HG02852 (cell line): ENCODE data around the gene MAPK8IP2.
"Not testable (repeated sequence)": the region's sequence is repeated elsewhere in the genome, so short reads cannot be mapped to it uniquely, and the experiment has no call there.

Experiments
- ATAC-seq: cut with Tn5 transposase; IDR thresholded peaks from one replicate; pipeline ENCODE4 v1.9.1; 2021; ENCODE audit warnings: mild to moderate bottlenecking, moderate library complexity; ENCODE audit not compliant: unreplicated experiment

The MAPK8IP2 gene

DNA sequence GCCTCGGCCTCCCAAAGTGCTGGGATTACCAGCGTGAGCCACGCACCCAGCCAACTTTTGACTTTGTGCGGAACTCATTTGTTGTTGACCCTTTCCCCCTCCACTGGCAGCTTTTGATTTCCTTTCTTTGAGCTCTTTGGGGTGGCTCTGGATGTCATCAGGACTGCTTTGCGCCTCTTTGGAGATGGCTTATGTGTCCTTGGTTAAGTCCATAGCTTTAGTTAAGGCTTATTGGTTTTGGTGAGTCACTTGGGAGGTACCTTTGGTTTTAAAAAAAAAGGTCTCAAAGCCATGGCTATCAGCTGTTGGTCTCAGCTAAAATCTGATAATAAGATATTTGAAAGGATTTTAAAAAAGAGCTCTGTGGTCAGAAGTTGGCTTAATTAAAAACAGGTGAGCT lies 32.5 kb downstream of the MAPK8IP2 start:
- no peak for ATAC-seq

- ATAC-seq, result no peak
Observed at GRCh38 chr22:50633771-50634170, 33.2 kb downstream of the MAPK8IP2 start.

DNA sequence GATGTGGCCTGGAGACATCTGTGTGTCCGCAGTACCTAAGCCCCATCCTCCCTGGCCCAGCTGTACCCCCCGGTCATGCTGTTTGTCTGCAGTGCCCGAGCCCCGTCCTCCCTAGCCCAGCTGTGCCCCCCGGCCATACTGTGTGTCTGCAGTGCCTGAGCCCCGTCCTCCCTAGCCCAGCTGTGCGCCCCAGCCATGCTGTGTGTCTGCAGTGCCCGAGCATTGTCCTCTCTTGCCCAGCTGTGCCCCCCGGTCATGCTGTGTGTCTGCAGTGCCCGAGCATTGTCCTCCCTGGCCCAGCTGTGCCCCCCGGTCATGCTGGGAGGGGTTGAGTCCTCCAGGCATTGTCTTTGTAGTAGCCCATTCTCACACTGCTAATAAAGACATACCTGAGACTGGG lies 35.0 kb downstream of the MAPK8IP2 start:
- no peak for ATAC-seq

GRCh38 chr22:50640296-50640695 lies 39.7 kb downstream of the MAPK8IP2 start:
- not testable (repeated sequence) for ATAC-seq

DNA sequence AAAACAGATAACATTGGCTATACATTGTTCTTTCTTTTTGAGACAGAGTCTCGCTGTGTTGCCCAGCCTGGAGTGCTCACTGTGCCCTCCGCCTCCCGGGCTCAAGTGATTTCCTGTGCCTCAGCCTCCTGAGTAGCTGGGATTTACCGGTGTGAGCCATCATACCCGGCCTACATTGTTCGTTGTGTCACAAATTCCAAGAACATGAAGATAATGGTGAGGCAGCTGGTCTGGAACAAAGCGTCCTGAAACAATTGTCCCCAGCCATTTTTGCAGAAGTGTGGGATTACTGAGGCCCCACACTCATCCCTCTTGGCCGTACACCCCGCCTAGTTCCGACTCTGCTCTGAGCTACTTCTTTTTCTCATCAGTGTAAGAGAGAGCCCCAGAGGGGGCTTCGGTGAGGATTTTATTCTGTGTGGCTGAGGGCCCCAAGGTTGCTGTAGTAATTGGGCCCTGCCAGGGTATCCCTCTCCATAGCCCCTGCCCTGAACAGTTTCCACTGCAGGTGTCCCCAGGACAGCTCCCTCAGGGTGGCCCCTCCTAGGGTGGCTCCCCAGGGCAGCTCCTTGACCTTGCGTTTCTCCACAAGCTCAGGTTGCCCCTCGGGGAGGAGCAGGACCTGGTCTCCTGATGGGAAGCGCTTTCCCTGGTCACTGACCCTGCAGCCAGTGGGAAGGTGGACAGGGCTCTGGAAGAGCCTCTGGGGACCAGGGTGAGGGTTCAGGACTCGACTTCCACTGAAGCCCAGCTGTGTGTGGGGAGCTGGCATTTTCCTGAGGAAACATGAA lies 40.5 kb downstream of the MAPK8IP2 start:
- ATAC-seq, result no peak

- no peak for ATAC-seq
Observed at GRCh38 chr22:50641696-50642607, 41.4 kb downstream of the MAPK8IP2 start.

DNA sequence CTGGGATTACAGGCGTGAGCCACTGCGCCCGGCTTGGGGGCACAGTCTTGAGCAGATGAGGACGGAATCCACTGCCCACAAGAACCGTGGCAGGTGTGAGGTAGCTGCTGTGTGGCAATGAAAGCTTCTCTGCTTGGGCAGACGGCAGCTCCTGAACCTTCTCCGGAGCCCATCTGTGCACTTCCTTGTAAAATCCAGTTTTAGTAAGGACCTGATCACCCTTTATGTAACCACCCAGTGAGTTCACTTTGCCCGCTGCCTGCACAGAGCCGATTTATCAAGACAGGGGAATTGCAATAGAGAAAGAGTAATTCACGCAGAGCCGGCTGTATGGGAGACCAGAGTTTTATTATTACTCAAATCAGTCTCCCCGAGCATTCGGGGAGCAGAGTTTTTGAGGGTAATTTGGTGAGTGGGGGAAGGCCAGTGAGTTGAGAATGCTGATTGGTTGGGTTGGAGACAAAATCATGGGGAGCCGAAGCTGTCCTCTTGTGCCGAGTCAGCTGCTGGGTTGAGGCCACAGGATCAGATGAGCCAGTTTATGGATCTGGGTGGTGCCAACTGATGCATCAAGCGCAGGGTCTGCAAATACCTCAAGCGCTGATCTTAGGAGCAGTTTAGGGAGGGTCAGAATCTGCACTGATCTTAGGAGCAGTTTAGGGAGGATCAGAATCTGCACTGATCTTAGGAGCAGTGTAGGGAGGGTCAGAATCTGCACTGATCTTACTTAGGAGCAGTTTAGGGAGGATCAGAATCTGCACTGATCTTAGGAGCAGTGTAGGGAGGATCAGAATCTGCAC lies 42.6 kb downstream of the MAPK8IP2 start:
- ATAC-seq, result not testable (repeated sequence)

DNA sequence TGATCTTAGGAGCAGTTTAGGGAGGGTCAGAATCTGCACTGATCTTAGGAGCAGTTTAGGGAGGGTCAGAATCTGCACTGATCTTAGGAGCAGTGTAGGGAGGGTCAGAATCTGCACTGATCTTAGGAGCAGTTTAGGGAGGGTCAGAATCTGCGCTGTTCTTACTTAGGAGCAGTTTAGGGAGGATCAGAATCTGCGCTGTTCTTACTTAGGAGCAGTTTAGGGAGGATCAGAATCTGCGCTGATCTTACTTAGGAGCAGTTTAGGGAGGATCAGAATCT lies 43.2 kb downstream of the MAPK8IP2 start:
- not testable (repeated sequence) for ATAC-seq

DNA sequence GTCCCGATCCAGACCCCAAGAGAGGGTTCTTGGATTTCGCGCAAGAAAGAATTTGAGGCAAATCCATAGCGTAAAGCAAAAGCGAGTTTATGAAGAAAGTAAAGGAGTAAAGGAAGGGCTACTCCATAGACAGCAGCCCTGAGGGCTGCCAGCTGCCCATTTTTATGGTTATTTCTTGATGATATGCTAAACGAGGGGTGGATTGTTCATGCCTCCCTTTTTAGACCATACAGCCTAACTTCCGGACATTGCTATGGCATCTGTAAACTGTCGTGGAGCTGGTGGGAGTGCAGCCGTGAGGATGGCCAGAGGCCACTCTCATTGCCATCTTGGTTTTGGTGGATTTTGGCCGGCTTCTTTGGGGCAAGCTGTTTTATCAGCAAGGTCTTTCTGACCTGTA lies 52.7 kb downstream of the MAPK8IP2 start:
- no peak for ATAC-seq

DNA sequence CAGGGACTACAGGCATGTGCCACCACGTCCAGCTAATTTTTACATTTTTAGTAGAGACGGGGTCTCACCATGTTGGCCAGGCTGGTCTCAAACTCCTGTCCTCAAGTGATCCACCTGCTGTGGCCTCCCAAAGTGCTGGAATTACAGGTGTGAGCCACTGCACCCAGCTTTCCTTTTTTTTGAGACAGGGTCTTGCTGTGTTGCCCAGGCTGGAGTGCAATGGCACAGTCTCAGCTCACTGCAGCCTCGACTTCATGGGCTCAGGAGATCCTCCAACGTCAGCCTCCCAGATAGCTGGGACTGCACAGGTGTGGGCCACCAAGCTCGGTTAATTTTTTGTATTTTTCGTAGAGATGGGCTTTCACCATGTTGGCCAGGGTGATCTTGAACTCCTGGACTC lies 54.1 kb downstream of the MAPK8IP2 start:
- ATAC-seq, result not testable (repeated sequence)

- no peak for ATAC-seq
Observed at GRCh38 chr22:50656122-50657070, 55.8 kb downstream of the MAPK8IP2 start.

GRCh38 chr22:50657925-50658324 lies 57.3 kb downstream of the MAPK8IP2 start:
- ATAC-seq, result no peak

DNA sequence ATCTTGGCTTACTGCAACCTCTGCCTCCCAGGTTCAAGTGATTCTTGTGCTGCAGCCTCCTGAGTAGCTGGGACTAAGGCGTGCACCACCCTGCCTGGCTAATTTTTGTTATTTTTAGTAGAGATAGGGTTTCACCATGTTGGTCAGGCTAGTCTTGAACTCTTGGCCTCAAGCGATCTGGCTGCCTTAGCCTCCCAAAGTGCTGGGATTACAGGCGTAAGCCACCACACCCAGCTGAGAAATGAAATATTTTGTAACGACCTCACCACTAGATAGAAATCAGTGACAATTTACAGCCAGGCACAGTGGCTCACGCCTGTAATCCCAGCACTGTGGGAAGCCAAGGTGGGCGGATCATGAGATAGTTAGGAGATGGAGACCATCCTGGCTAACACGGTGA lies 59.1 kb downstream of the MAPK8IP2 start:
- not testable (repeated sequence) for ATAC-seq

GRCh38 chr22:50660306-50660705 lies 59.7 kb downstream of the MAPK8IP2 start:
- ATAC-seq, result no peak
